Gastrocnemius medialis (tissue), 4 donors: ENCODE measurements around the gene BSN.

Source experiments
- POLR2A ChIP-seq, 2 donors: fragments of 450-650 bp; IDR thresholded peaks; one replicate each; pipeline ENCODE4 v1.6.1; 2017; ENCODE audit warnings: antibody characterized with exemption in 2 of 2, mild to moderate bottlenecking in 2 of 2, moderate library complexity in 2 of 2
- TF ChIP-seq, protein P1 (sequence below), 5 experiments: fragments of 450-650 bp in 3 of 5; fragments of 200-600 bp in 2 of 5; sonication (generic) in 2 of 5; IDR thresholded peaks in 4 of 5; conservative IDR thresholded peaks in 1 of 5; 1 replicate in 4 of 5; 2 replicates in 1 of 5; pipeline ENCODE4 v1.5.1; 2016 to 2019; ENCODE audit warnings: antibody characterized with exemption in 5 of 5, mild to moderate bottlenecking in 3 of 5, moderate library complexity in 3 of 5

DNA sequence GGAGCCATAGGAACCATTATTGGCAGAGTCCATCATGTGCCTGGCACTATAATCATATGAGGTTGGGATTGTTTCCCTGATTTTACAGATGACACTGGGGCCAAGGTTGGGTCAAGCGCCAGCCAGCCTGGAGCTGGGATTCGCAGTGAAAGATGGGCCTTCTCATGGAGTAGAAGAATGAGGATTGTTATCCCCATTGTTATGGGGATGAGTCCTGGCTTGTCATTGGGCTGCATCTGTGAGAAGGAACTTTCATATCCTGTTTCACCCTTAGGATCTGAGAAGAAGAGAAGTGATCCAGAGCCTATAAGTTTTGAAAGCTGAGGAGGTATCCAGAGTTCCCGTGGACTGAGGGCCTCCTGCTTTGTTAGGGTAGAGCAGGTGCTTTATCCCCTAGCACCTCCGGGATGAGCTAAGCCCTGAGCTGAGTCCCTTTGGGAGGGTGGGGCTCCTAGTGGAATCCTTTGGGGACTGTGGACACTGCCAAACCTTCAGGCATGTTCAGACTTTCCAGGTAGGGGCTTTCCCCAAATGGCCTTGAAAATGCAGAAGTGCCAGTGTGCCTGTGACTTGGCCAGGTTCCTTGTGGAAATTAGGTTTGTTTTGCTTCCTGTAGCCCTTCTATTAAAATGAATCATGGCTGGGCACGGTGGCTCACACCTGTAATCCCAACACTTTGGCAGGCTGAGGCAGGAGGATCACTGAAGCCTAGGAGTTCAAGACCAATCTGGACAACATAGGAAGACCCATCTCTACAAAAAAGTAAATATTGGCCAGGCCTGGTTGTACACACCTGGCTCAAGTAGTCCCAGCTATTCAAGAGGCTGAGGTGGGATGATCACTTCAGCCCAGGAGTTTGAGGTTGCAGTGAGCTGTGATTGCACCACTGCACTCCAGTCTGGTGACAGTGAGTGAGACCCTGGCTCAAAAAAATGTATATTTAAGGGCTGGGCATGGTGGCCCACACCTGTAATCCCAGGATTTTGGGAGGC is 30.2 kb upstream of the BSN start:
- TF ChIP-seq, protein P1, sequence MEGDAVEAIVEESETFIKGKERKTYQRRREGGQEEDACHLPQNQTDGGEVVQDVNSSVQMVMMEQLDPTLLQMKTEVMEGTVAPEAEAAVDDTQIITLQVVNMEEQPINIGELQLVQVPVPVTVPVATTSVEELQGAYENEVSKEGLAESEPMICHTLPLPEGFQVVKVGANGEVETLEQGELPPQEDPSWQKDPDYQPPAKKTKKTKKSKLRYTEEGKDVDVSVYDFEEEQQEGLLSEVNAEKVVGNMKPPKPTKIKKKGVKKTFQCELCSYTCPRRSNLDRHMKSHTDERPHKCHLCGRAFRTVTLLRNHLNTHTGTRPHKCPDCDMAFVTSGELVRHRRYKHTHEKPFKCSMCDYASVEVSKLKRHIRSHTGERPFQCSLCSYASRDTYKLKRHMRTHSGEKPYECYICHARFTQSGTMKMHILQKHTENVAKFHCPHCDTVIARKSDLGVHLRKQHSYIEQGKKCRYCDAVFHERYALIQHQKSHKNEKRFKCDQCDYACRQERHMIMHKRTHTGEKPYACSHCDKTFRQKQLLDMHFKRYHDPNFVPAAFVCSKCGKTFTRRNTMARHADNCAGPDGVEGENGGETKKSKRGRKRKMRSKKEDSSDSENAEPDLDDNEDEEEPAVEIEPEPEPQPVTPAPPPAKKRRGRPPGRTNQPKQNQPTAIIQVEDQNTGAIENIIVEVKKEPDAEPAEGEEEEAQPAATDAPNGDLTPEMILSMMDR (IDR thresholded peaks at IDR 0.05 in 4 of 5, conservative IDR thresholded peaks at IDR 0.05 in 1 of 5) = no peak
- no peak for TF ChIP-seq POLR2A (IDR thresholded peaks at IDR 0.05)
